Stomach (tissue), 4 donors: ENCODE data around the gene NEO1.

Source experiments
- POLR2A ChIP-seq, 4 donors: fragments of 450-650 bp; IDR thresholded peaks; one replicate each; pipeline ENCODE4 v1.6.1; 2016; ENCODE audit warnings: antibody characterized with exemption in 4 of 4, control low read depth in 2 of 4, mild to moderate bottlenecking in 1 of 4, moderate library complexity in 1 of 4
- TF ChIP-seq, protein P1 (sequence below), 7 experiments: fragments of 450-650 bp in 4 of 7; fragments of 200-600 bp in 3 of 7; sonication (generic) in 3 of 7; IDR thresholded peaks; one replicate each; pipeline ENCODE4 v1.5.1; 2016 to 2019; ENCODE audit warnings: antibody characterized with exemption in 7 of 7, control low read depth in 2 of 7, mild to moderate bottlenecking in 1 of 7

DNA sequence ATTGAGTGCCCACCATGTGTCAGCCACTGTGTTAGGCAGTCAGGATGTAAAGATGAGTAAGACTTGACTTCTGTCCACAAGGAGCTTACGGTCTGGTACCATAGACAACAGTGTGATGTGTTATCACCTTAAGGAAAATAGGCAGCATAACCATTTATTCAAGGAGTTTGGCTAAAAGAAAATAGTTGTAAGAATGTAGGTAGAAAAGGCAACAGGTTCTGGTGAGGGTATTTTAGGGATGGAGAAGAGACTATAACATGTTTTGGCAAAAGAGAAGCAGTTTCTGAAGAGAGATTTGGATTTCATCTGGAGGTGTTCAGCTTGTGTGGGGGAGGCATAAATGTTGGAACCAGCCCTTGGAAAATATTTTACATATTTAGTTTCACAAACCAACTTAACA is 194.6 kb downstream of the NEO1 start:
- TF ChIP-seq, protein P1, sequence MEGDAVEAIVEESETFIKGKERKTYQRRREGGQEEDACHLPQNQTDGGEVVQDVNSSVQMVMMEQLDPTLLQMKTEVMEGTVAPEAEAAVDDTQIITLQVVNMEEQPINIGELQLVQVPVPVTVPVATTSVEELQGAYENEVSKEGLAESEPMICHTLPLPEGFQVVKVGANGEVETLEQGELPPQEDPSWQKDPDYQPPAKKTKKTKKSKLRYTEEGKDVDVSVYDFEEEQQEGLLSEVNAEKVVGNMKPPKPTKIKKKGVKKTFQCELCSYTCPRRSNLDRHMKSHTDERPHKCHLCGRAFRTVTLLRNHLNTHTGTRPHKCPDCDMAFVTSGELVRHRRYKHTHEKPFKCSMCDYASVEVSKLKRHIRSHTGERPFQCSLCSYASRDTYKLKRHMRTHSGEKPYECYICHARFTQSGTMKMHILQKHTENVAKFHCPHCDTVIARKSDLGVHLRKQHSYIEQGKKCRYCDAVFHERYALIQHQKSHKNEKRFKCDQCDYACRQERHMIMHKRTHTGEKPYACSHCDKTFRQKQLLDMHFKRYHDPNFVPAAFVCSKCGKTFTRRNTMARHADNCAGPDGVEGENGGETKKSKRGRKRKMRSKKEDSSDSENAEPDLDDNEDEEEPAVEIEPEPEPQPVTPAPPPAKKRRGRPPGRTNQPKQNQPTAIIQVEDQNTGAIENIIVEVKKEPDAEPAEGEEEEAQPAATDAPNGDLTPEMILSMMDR (IDR thresholded peaks at IDR 0.05), result no peak
- TF ChIP-seq POLR2A (IDR thresholded peaks at IDR 0.05), result no peak
